SIG-M5 (cell line): ENCODE measurements around the gene KANSL1.

ENCODE experiments used
- DNase-seq: peaks from one replicate; lab custom pipeline; 2025; lab: John Stamatoyannopoulos, UW

KANSL1 gene

DNA sequence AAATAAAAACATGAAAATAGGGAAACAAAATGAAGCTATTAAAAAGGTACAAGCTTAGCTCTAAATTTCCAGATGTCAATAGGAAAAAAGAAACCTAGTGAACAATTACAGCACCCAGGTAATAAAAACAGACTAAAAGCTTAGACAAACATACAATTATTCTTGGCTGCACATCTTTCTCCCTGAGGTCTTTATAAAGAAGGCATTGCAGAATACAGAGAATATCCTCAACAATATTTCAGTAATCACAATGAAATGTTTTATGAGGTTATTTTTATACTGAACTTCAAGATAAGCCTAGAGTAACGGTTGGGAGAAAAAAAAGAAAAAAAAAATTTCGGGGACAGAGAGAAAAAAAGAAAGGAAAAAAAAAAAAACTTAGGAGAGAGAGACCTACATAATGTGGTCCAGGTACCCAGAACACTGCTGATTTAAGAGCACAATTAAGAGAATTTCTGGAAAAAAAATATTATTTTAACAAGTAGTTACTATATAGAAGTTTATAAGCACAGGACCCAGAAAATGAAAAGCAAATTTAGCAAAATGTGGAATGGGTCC, 26.5 kb downstream of the KANSL1 start:
- DNase-seq = no peak

- no peak for DNase-seq
Observed at GRCh38 chr17:46163929-46164594, 29.2 kb downstream of the KANSL1 start.

- DNase-seq = no peak
Observed at GRCh38 chr17:46163316-46163715, 29.9 kb downstream of the KANSL1 start.

GRCh38 chr17:46162866-46163265, 30.4 kb downstream of the KANSL1 start:
- DNase-seq = no peak

DNA sequence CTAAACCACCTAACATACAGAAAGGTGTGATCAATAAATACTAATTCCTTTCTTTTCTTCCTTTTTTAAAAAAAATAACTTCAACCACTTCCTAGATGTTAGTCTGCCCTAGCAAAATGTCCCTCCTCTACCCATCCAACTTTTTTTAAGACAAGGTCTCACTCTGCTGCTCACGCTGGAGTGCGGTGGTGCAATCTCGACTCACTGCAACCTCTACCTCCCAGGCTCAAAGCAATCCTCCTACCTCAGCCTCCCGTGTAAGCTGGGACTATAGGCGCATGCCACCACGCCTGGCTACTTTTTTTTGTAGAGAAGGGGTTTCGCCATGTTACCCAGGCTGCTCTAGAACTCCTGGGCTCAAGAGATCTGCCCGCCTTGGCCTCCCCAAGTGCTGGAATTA, 33.1 kb downstream of the KANSL1 start:
- DNase-seq = no peak

DNA sequence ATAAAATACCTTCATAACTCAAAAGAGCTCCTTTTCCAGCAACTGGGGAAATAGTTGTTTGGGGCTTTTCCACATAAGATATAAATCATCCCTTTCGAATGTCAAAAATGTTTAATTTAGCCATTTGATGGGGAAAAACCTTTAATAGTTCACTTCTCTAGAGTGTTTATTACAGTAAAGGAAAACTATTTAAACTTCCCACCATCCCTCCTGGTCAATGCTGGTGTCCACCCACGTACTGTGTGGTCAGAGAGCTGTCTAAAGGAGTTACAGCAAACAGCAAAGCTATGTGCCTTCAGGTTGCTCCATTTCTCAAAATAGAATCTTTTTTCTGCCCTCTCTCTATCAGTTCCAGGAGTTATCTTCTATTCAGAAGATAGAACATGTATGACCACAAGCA, 33.5 kb downstream of the KANSL1 start:
- no peak for DNase-seq

- DNase-seq = no peak
Observed at GRCh38 chr17:46158323-46159296, 34.6 kb downstream of the KANSL1 start.

GRCh38 chr17:46157443-46158062, 35.7 kb downstream of the KANSL1 start:
- DNase-seq = no peak

DNA sequence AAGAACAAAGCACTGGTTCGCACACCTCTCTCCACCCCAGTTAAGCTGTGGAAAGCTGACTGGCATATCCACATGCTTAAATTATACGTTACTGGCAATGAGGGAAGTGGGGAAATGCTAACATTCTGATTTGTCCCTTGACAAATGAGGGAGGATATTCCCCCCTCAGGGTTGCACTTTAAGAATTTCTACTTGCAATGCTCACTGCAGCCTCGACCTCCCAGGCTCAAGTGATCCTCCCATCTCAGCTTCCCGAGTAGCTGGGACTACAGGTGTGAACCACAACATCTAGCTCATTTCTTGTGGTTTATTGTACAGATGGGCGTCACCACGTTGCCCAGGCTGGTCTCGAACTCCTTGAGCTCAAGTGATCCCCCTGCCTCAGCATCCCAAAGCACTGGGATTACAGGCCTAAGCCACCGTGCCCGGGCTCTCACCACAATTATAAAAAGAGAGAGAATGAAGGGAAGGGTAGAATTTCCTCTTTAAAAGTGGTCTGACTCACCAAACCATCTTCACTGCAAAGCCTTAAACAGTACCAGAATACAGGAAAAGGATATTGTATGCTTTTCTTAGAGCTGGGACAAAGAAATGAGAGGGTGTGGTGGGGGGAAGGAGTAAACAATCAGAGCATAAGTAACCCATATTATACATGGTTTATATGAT, 38.9 kb downstream of the KANSL1 start:
- no peak for DNase-seq

- DNase-seq = no peak
Observed at GRCh38 chr17:46152423-46152822, 40.8 kb downstream of the KANSL1 start.

DNA sequence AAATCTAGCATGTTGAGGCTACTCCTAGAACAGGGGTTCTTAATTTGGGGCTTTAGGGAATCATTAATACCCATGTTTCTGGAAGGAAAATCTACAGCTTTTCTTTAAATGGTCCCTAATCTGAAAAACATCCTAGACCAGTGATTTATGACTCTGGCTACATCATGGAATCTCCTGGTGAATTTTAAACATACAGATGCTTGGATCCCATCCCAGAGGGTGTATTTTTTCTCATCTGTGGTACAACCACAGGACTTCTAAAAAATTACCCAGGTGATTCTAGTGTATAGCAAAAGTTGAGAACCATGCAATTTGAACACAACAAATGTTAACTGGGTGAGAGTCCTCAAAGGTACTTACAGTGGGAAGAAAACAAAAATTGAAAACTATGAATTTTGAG, 41.5 kb downstream of the KANSL1 start:
- DNase-seq = no peak

GRCh38 chr17:46150216-46150963, 42.8 kb downstream of the KANSL1 start:
- DNase-seq = no peak

GRCh38 chr17:46148247-46148646, 45.0 kb downstream of the KANSL1 start:
- DNase-seq = no peak

DNA sequence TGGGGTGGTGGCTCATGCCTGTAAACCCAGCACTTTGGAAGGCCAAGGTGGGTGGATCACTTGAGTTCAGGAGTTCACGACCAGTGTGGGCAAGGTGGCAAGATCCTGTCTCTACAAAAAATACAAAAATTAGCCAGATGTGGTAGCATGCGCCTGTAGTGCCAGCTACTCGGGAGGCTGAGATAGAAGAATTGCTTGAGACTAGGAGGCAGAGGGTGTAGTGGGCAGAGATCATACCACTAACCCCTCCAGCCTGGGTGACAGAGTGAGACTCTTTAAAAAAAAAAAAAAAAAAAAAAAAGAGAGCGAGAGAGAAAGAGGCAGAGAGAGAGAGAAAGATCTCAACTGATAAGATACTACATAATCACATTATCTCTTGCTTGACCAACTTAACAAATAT, 45.9 kb downstream of the KANSL1 start:
- DNase-seq = no peak

- no peak for DNase-seq
Observed at GRCh38 chr17:46144246-46144645, 49.0 kb downstream of the KANSL1 start.

DNA sequence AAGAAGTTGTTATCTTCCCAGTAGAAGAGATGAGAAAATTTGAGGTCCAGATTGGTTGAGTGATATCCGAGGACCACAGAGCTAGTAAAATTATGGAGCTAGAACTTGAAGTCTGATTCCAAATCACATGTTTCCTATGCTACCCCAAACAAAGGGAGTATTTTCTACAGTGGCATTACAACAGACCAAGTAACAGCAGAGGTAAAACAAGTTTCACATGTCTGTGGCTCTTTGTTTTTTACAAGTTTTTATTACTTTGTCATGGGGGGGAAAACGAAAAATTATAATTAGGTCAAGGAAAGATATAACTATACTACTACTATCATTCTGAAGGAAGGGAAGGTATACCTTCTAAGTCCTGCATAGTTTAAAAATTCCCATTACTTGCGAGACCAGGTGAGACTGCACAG, 49.4 kb downstream of the KANSL1 start:
- DNase-seq = no peak

- no peak for DNase-seq
Observed at GRCh38 chr17:46141645-46142044, 51.6 kb downstream of the KANSL1 start.

DNA sequence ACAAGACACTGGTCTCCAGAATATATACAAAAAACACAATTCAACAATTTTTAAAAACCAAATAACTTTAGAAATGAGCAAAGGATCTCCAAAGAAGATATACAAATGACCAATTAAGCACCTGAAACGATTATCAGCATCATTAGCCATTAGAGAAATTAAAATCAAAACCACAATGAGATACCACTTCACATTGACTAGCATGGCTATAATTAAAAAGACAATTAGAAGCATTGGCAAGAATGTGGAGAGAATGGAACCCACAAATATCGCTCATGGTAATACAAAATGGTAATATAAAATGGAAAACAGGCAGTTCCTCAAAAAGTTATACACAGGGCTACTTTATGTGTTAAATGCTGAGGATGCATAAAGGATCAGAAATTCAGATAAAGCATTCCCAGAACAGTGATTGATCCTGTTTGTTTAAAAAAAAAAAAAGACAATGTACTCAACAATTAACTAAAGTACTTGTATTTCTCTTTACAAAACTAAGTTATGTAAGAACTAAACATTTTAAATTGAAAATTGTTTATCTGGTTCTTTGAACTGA, 52.5 kb downstream of the KANSL1 start:
- no peak for DNase-seq

DNA sequence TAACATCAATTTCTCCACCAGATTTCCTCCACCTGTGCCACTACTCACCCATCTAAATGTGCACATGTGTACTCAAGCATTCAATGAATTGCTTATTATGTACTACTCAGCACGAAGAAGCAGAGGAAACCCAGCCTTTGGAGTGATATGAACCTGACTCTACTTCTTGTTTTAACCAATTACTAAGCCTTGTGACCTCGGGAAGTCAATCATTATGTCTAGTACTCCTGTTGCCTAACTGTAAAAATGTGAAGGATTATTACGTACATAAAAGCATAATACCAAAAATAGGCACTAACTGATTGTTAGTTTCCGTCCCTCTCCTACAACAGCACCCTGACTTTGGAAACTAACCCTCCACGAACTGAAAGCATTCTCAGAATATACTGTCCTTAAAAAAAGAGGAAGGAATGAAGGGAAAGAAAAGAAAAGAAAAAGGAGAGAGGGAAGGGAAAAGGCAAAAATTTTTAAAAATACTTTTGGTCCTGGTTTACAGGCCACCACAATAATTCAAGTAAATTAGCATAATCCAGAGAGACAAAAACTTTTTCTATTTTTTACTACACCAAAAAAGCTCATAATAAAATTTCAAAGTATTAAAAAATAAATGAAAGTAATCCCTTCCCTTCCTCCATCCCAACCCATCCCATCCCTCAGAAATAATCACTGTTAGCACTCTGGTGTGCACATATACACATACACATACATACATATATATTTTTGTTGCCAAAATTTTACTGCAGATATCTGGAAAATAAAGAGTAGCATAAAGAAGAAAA, 53.6 kb downstream of the KANSL1 start:
- peak; percentile 40 for DNase-seq

GRCh38 chr17:46138473-46138872, 54.8 kb downstream of the KANSL1 start:
- DNase-seq = no peak
